A549 (cell line): ENCODE results near the gene ARHGAP26. TPM values are rescaled to one million over a fixed set of nuclear protein-coding genes. Genes with fewer than 3 reads are reported as not detected.
A peak's percentile ranks its signal among the peaks of the same experiment; 100 is the strongest.

Experiments
- ATAC-seq, 2 experiments: fragments of 200-7000 bp in 1 of 2; fragments of >200 bp in 1 of 2; cut with Nextera tagmentation in 1 of 2; cut with Tn5 transposase in 1 of 2; 3 replicates each; pipeline versions ENCODE4 v1.8.0 to v1.9.1; 2018 to 2020; ENCODE audit warnings: mild to moderate bottlenecking in 1 of 2, moderate library complexity in 1 of 2
- CTCF ChIA-PET: fragments of 300-600 bp; sonication (Branson Sonifier 250); formaldehyde crosslinking; extraction: SDS; loops from one replicate; lab custom pipeline; 2021; ENCODE audit warnings: antibody characterized with exemption, inconsistent platforms; lab: Yijun Ruan, JAX
- POLR2A ChIA-PET: fragments of 350-600 bp; formaldehyde crosslinking; extraction: SDS; loops from one replicate; lab custom pipeline; 2021; ENCODE audit warnings: antibody characterized with exemption, inconsistent platforms; lab: Yijun Ruan, JAX
- DNase-seq, 2 experiments: peaks; one replicate each; pipeline versions ENCODE4 v3.0.0 to v3.0.0-alpha.2; 2011 to 2016; ENCODE audit warnings: low read depth in 1 of 2, low spot score in 1 of 2
- FAIRE-seq: peaks from 2 replicates; lab custom pipeline; 2011; peaks lifted over from hg19 to GRCh38; lab: Jason Lieb, UNC
- H3K27ac ChIP-seq, 2 experiments: fragments of >200 bp; sonication (Bioruptor Twin); formaldehyde crosslinking; 3 replicates each; pipeline ENCODE4 v1.5.1; 2016 to 2017
- H3K4me1 ChIP-seq: fragments of >200 bp; sonication (Bioruptor Twin); formaldehyde crosslinking; 3 replicates; pipeline ENCODE4 v1.6.1; 2016
- H3K4me2 ChIP-seq: fragments of >200 bp; sonication (Bioruptor Twin); formaldehyde crosslinking; 3 replicates; pipeline ENCODE4 v1.6.1; 2016
- H3K4me3 ChIP-seq: fragments of >200 bp; sonication (Bioruptor Twin); formaldehyde crosslinking; 3 replicates; pipeline ENCODE4 v1.5.1; 2016
- H3K9me3 ChIP-seq: fragments of >200 bp; sonication (Bioruptor Twin); formaldehyde crosslinking; 3 replicates; pipeline ENCODE4 v1.6.1; 2016
- ATOH8 ChIP-seq: fragments of 250-450 bp; sonication (Bioruptor Pico); IDR thresholded peaks from 2 replicates; pipeline ENCODE4 v1.5.0; 2020; ENCODE audit warnings: low read depth, mild to moderate bottlenecking, moderate library complexity
- CBX2 ChIP-seq: fragments of 200-600 bp; sonication (generic); IDR thresholded peaks from 2 replicates; pipeline ENCODE4 v1.6.1; 2016; ENCODE audit warnings: low read depth, mild to moderate bottlenecking, borderline replicate concordance
- CBX8 ChIP-seq: fragments of 200-600 bp; sonication (generic); IDR thresholded peaks from 2 replicates; pipeline ENCODE4 v1.6.1; 2016
- CEBPB ChIP-seq, 2 experiments: fragments of >200 bp in 1 of 2; sonication (Bioruptor Twin) in 1 of 2; formaldehyde crosslinking in 1 of 2; IDR thresholded peaks; 2 replicates each; pipeline ENCODE4 v1.6.1; 2012 to 2016
- EHMT2 ChIP-seq: fragments of 200-600 bp; sonication (generic); IDR thresholded peaks from 2 replicates; pipeline ENCODE4 v1.6.1; 2016; ENCODE audit warnings: antibody characterized with exemption, low read depth, mild to moderate bottlenecking, moderate library complexity
- ESRRA ChIP-seq: fragments of 150-350 bp; IDR thresholded peaks from 2 replicates; pipeline ENCODE4 v1.6.1; 2014; ENCODE audit warnings: mild to moderate bottlenecking, low read length, borderline replicate concordance
- FOSL2 ChIP-seq, 2 experiments: fragments of 450-650 bp in 1 of 2; fragments of >200 bp in 1 of 2; sonication (Bioruptor Twin) in 1 of 2; formaldehyde crosslinking; IDR thresholded peaks; 2 replicates each; pipeline versions ENCODE4 v1.5.0 to v1.6.1; 2016 to 2020; ENCODE audit warnings: mild to moderate bottlenecking in 1 of 2, moderate library complexity in 1 of 2
- FOXS1 ChIP-seq: fragments of 250-450 bp; sonication (Bioruptor Pico); IDR thresholded peaks from 2 replicates; pipeline ENCODE4 v1.5.0; 2020; ENCODE audit warnings: mild to moderate bottlenecking, moderate library complexity
- GATA3 ChIP-seq: IDR thresholded peaks from 2 replicates; pipeline ENCODE4 v1.6.1; 2012; ENCODE audit warnings: borderline replicate concordance
- HES2 ChIP-seq: fragments of >200 bp; sonication (Bioruptor Twin); formaldehyde crosslinking; IDR thresholded peaks from 2 replicates; pipeline ENCODE4 v1.6.1; 2016
- HEYL ChIP-seq: fragments of 250-450 bp; sonication (Bioruptor Pico); IDR thresholded peaks from 2 replicates; pipeline ENCODE4 v1.8.0; 2021; ENCODE audit warnings: mild to moderate bottlenecking, moderate library complexity
- HMGXB4 ChIP-seq: fragments of 250-450 bp; sonication (Bioruptor Pico); IDR thresholded peaks from 2 replicates; pipeline ENCODE4 v1.5.0; 2021; ENCODE audit warnings: mild to moderate bottlenecking, moderate library complexity, borderline replicate concordance
- HOXB13 ChIP-seq: fragments of 250-450 bp; sonication (Bioruptor Pico); IDR thresholded peaks from 2 replicates; pipeline ENCODE4 v1.5.0; 2020; ENCODE audit warnings: low read depth, mild to moderate bottlenecking, moderate library complexity
- MAFK ChIP-seq: fragments of 450-650 bp; IDR thresholded peaks from 2 replicates; pipeline ENCODE4 v1.6.1; 2014; ENCODE audit not compliant: partially characterized antibody
- MAX ChIP-seq: IDR thresholded peaks from 2 replicates; pipeline ENCODE4 v1.6.1; 2012
- MAZ ChIP-seq: fragments of 150-350 bp; IDR thresholded peaks from 2 replicates; pipeline ENCODE4 v1.6.1; 2014; ENCODE audit warnings: antibody characterized with exemption, low read depth, low read length, borderline replicate concordance
- NFE2L2 ChIP-seq: fragments of 150-350 bp; conservative IDR thresholded peaks from 2 replicates; pipeline ENCODE4 v1.6.1; 2014; ENCODE audit warnings: low read length
- PBX3 ChIP-seq: IDR thresholded peaks from 2 replicates; pipeline ENCODE4 v1.6.1; 2012
- POLR2AphosphoS2 ChIP-seq: conservative IDR thresholded peaks from 2 replicates; pipeline ENCODE4 v1.6.1; 2012; ENCODE audit warnings: low read length, improper control_type of control experiment, inconsistent platforms
- RFX5 ChIP-seq: fragments of 450-650 bp; IDR thresholded peaks from 2 replicates; pipeline ENCODE4 v1.7.1; 2014; ENCODE audit warnings: antibody characterized with exemption, mild to moderate bottlenecking, moderate library complexity
- RNF2 ChIP-seq: fragments of 200-600 bp; sonication (generic); IDR thresholded peaks from 2 replicates; pipeline ENCODE4 v1.6.1; 2016; ENCODE audit warnings: low read depth, mild to moderate bottlenecking, antibody characterized with exemption, moderate library complexity, borderline replicate concordance
- ZFP36 ChIP-seq: fragments of 450-650 bp; IDR thresholded peaks from 2 replicates; pipeline ENCODE4 v1.6.1; 2014; ENCODE audit warnings: borderline replicate concordance; ENCODE audit not compliant: partially characterized antibody
- WGBS: methylation state at CpG from one replicate; pipeline ENCODE4 v1.1.6; 2017; ENCODE audit errors: missing lambda C conversion rate; 5-methylcytosine and 5-hydroxymethylcytosine counted together
- polyA plus RNA-seq, 4 experiments: library from polyadenylated mRNA; depleted of rRNA in 3 of 4; stranded (reverse); fragments of >200 nt; fragmentation: RNase III in 1 of 4; extraction: RNeasy Plus Mini Kit Qiagen cat#74134 plus additional on column Dnase treatment in 1 of 4; gene quantifications; 2 replicates in 3 of 4; 3 replicates in 1 of 4; pipeline ENCODE4 v1.2.3, GENCODE V29; 2011 to 2017

ARHGAP26 gene
- polyA plus RNA-seq, 2 of the 4 experiments (the other 2 are of a cell fraction) = 6.6 to 19.1 TPM

DNA sequence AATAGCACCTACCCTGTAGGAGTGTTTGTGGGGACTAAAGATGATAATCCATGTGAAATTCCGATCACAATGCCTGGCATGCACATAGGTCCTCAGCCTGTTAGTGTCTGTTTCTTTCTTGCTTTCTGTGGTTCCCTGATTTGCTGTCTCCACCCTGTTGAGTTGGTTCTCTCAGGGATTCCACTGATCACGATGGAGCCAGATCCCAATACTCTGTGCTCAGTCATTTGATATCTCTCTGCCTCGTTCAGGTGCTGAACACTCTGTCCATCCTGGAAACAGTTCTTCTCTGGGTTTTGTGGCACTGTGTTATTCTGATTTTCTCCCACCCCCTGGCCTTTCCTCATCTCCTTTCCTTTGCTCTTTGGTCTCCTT lies 60.8 kb downstream of the ARHGAP26 start:
- no peak for FAIRE-seq
- POLR2A ChIA-PET = interaction anchor here (0.9 to 1.0 kb wide), 3 partner anchors 8 to 61 kb away, joined by 3 read pairs; partner anchors contain the start of gene ARHGAP26
- WGBS = 10% methylated on average over 3 of the region's 3 CpGs
- peak overlapping the region; percentile 7; the same call in 1 of the 3 replicates for H3K4me3 ChIP-seq
- peaks cover 92% of the 10 kb centered on the region for H3K4me1 ChIP-seq
- CTCF ChIA-PET = interaction anchor here (0.6 to 2.5 kb wide), 5 partner anchors 10 to 60 kb away, joined by 3 to 9 read pairs (median 4); partner anchors contain the start of gene ARHGAP26
- H3K4me2 ChIP-seq = peak overlapping the region; percentile 78
- TF ChIP-seq HES2 (no peak), RFX5 (no peak), CEBPB (IDR thresholded peaks at IDR 0.05) (no peak), FOXS1 (no peak), RNF2 (no peak), POLR2AphosphoS2 (no peak), MAZ (no peak)
- TF ChIP-seq, all 56 proteins: peak for 0
- H3K27ac ChIP-seq = peak overlapping the region; percentile 67 to 78
- H3K9me3 ChIP-seq = no peaks in the 10 kb centered on the region
- DNase-seq = no peak
- peak; percentile 31 to 56; a peak in 4 of 6 replicates for ATAC-seq

DNA sequence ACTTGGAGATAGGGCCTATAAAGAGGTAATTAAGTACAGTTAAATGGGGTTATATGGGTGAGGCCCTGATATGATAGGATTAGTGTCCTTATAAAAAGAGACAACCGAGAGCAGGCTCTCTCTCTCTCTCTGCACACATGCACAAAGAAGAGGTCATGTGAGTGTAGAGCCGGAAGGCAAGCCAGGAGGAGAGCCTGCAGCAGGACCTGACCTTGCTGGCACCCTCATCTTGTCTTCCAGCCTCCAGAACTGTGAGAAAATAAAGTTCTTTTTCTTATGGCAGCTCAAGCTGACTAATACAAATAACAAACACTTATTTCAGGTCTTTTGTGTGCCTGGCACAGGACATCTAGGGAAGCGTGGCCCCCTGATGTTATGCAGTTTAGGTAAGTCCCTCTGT lies 62.1 kb downstream of the ARHGAP26 start:
- FAIRE-seq (no peak), DNase-seq (no peak), ATAC-seq (no peak)
- no peak for TF ChIP-seq MAX
- WGBS = 79% methylated on average over 3 of the region's 3 CpGs
- CTCF ChIA-PET = interaction anchor here (0.8 to 1.6 kb wide), 2 partner anchors 14 to 35 kb away, joined by 3 to 5 read pairs; no protein-coding TSS in a partner anchor
- H3K9me3 ChIP-seq = no peaks in the 10 kb centered on the region
- peak overlapping the region; percentile 67 to 78; a peak in 5 of 6 replicates for H3K27ac ChIP-seq
- H3K4me3 ChIP-seq = no peak overlapping the region
- peak overlapping the region; percentile 78; the same call in 2 of the 3 replicates for H3K4me2 ChIP-seq
- H3K4me1 ChIP-seq = peaks cover 85% of the 10 kb centered on the region
- POLR2A ChIA-PET = interaction anchor here (0.5 kb wide), 1 partner anchor 11 kb away, joined by 4 read pairs; no protein-coding TSS in a partner anchor

DNA sequence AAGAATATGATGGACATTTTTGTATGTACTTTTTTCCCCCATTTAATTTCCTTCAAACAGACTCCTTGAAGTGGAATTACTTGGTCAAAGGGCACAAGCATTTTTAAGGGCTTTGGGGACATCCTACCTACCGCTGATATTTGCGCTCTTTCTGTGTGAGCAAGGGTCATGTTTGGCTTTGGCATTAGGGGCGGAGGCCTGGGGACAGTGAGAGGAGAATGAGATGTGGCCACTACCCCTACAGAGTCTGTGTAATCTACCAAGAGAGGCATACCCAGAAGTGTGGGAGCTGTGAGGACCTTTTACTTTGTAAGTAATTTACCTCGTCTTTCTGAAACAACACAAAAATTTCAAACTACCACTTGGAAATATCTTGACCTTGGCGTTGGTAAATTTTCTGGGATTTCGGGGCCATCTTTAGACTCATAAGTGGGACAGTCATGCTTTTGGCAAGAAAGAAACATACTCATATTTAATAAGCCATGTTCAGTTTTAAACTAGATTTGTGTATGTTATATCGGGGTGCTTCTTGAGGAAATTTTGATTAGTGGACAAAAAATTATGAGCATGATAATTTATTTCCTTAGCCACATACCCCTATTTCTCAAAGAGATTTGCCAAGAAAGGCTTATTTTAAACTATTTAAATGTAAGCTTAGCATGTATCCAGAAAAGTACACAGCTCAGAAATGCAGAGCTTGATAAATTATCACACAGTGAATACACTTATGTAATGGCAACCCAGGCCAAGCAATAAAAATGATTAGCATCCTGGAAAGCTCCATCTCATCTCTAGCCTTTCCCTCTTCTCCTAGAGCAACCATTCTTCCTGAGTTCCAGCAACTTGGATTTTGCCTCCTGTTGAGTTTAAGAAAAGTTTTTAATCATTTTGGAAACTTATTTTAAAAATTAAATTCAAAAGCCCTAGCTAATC lies 63.6 kb downstream of the ARHGAP26 start:
- Histone ChIP-seq H3K4me3 (no peak overlapping the region), H3K27ac (peak overlapping the region; percentile 59 to 67; a peak in 5 of 6 replicates), H3K9me3 (no peaks in the 10 kb centered on the region), H3K4me1 (peaks cover 80% of the 10 kb centered on the region), H3K4me2 (peak overlapping the region; percentile 78)
- TF ChIP-seq EHMT2 (no peak), HEYL (no peak), MAFK (peak; percentile 76)
- DNase-seq (no peak), FAIRE-seq (no peak), ATAC-seq (no peak)
- WGBS = 63% methylated on average over 7 of the region's 7 CpGs
- ChIA-PET POLR2A (interaction anchor here (0.7 kb wide), 1 partner anchor 13 kb away, joined by 4 read pairs; no protein-coding TSS in a partner anchor), CTCF (interaction anchor here (0.6 to 1.9 kb wide), 11 partner anchors 10 to 180 kb away, joined by 3 to 11 read pairs (median 4); no protein-coding TSS in a partner anchor)

- WGBS = 69% methylated on average over 4 of the region's 4 CpGs
- TF ChIP-seq FOSL2 (IDR thresholded peaks at IDR 0.05) (no peak), FOSL2 (CRISPR knock-in tag; IDR thresholded peaks at IDR 0.05) (no peak), NFE2L2 (no peak), CBX2 (no peak), HMGXB4 (CRISPR knock-in tag) (no peak), HOXB13 (no peak), ESRRA (no peak), ZFP36 (no peak), GATA3 (no peak), ATOH8 (CRISPR knock-in tag) (no peak), EHMT2 (no peak), CBX8 (no peak), PBX3 (no peak)
- Histone ChIP-seq H3K9me3 (no peaks in the 10 kb centered on the region), H3K4me2 (peak overlapping the region; percentile 78), H3K4me3 (no peak overlapping the region), H3K4me1 (peaks cover 80% of the 10 kb centered on the region), H3K27ac (peak overlapping the region; percentile 1 to 67; a peak in 3 of 6 replicates)
- ChIA-PET CTCF (interaction anchor here (0.6 to 1.9 kb wide), 9 partner anchors 10 to 180 kb away, joined by 3 to 11 read pairs (median 4); no protein-coding TSS in a partner anchor), POLR2A (no interaction called here)
- DNase-seq = no peak
- no peak for FAIRE-seq
- no peak; a peak in 2 of 6 replicates for ATAC-seq
Observed at GRCh38 chr5:142834504-142834903, 64.3 kb downstream of the ARHGAP26 start.
